HG03520 (cell line): Measurements from ENCODE around the gene KPNA3.
"Not testable (repeated sequence)": the region's sequence is repeated elsewhere in the genome, so short reads cannot be mapped to it uniquely, and the experiment has no call there.

Experiments
- ATAC-seq: cut with Tn5 transposase; IDR thresholded peaks from one replicate; pipeline ENCODE4 v1.9.1; 2021; ENCODE audit warnings: mild to moderate bottlenecking, moderate library complexity; ENCODE audit not compliant: unreplicated experiment

Gene KPNA3

GRCh38 chr13:49792550-49793324 is at the start of gene KPNA3:
KPNA3 (minus strand) TSS chr13:49792682; CDS start chr13:49792506, 176 bp downstream.
- peak; percentile 82 for ATAC-seq

- no peak for ATAC-seq
Measured at GRCh38 chr13:49841964-49842363, 49.5 kb upstream of the KPNA3 start.

GRCh38 chr13:49840675-49841074 is 48.2 kb upstream of the KPNA3 start:
- ATAC-seq: no peak

GRCh38 chr13:49840266-49840665 is 47.8 kb upstream of the KPNA3 start:
- ATAC-seq: no peak

GRCh38 chr13:49838989-49839388 is 46.5 kb upstream of the KPNA3 start:
- no peak for ATAC-seq

- no peak for ATAC-seq
Measured at GRCh38 chr13:49836516-49836915, 44.0 kb upstream of the KPNA3 start.

- no peak for ATAC-seq
Measured at GRCh38 chr13:49833402-49833801, 40.9 kb upstream of the KPNA3 start.

- ATAC-seq: no peak
Measured at GRCh38 chr13:49831455-49831854, 39.0 kb upstream of the KPNA3 start.

GRCh38 chr13:49830721-49831120 is 38.2 kb upstream of the KPNA3 start:
- ATAC-seq: no peak

GRCh38 chr13:49829715-49830114 is 37.2 kb upstream of the KPNA3 start:
- no peak for ATAC-seq

GRCh38 chr13:49828453-49828852 is 36.0 kb upstream of the KPNA3 start:
- ATAC-seq: no peak

- ATAC-seq: no peak
Measured at GRCh38 chr13:49827891-49828290, 35.4 kb upstream of the KPNA3 start.

GRCh38 chr13:49827336-49827735 is 34.9 kb upstream of the KPNA3 start:
- no peak for ATAC-seq

GRCh38 chr13:49821216-49822009 is 28.9 kb upstream of the KPNA3 start:
- no peak for ATAC-seq

- no peak for ATAC-seq
Measured at GRCh38 chr13:49820591-49821215, 28.2 kb upstream of the KPNA3 start.

GRCh38 chr13:49816047-49816446 is 23.6 kb upstream of the KPNA3 start:
- not testable (repeated sequence) for ATAC-seq

GRCh38 chr13:49814551-49815270 is 22.2 kb upstream of the KPNA3 start:
- ATAC-seq: no peak

GRCh38 chr13:49812812-49813211 is 20.3 kb upstream of the KPNA3 start:
- ATAC-seq: no peak

GRCh38 chr13:49811527-49811908 is 19.0 kb upstream of the KPNA3 start:
- ATAC-seq: no peak

GRCh38 chr13:49810567-49811526 is 18.4 kb upstream of the KPNA3 start:
- no peak for ATAC-seq
